ENCODE measurements around the gene ATP10D.

Gene ATP10D

DNA sequence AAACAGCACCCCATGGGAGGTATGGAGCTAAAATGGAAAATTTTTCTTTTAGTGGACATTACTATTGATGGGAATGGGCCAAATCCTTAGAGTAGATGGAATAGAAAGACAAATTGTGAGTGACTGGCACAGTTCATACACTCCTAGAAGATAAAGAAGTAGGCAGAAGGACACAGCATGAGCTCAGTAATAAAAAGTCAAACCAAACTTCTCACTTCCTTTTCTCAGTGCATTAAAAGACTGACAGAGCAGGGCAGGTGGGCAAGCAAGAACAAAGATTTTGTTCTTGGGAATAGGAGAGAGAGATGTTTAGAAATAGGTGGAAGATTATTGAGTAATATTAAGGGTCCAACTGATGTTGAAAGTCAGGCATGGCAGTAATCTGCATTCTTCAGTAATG is 132.5 kb downstream of the ATP10D start:
- Histone ChIP-seq H4K91ac (ENCODE audit: low read depth, low read length, poor library complexity) (no peak overlapping the region), H4K8ac (ENCODE audit: low read depth, low read length) (no peak overlapping the region), H3K9me3 (replicated peaks in 1 of 2; ENCODE audit: control insufficient read depth in 2 of 2, insufficient read depth in 1 of 2, low read depth in 1 of 2, low read length in 2 of 2) (no peaks in the 10 kb centered on the region), H2BK15ac (ENCODE audit: low read length) (no peak overlapping the region), H3K79me1 (ENCODE audit: low read depth, low read length) (no peaks in the 10 kb centered on the region), H3K36me3 (replicated peaks in 1 of 2; ENCODE audit: control insufficient read depth in 2 of 2, insufficient read depth in 2 of 2, low read length in 2 of 2) (no peaks in the 10 kb centered on the region), H3K9ac (ENCODE audit: low read depth, low read length, poor library complexity) (no peak overlapping the region), H2BK12ac (ENCODE audit: low read length) (no peak overlapping the region), H3K4me3 (ENCODE audit: low read length in 2 of 2) (no peak overlapping the region), H3K23ac (ENCODE audit: low read depth, low read length, poor library complexity) (no peak overlapping the region), H3K4me2 (ENCODE audit: insufficient read depth, low read length, poor library complexity, severe bottlenecking) (no peak overlapping the region), H3K14ac (ENCODE audit: low read length) (no peak overlapping the region), H3K18ac (ENCODE audit: low read length) (no peak overlapping the region), H3K4ac (ENCODE audit: low read length) (no peak overlapping the region), H2AK5ac (ENCODE audit: low read depth, low read length) (no peak overlapping the region), H2AFZ (ENCODE audit: low read length) (no peak overlapping the region), H2BK5ac (ENCODE audit: low read length) (no peak overlapping the region), H3K27ac (replicated peaks; ENCODE audit: low read length) (no peak overlapping the region), H3K27me3 (ENCODE audit: control insufficient read depth in 3 of 3, insufficient read depth in 3 of 3, low read depth in 1 of 3, low read length in 3 of 3) (no peaks in the 10 kb centered on the region), H2BK120ac (ENCODE audit: low read depth, low read length) (no peak overlapping the region), H3K4me1 (ENCODE audit: control insufficient read depth in 2 of 2, insufficient read depth in 1 of 2, low read depth in 1 of 2, low read length in 2 of 2) (no peaks in the 10 kb centered on the region)
- no peak for DNase-seq (ENCODE audit: low spot score)

DNA sequence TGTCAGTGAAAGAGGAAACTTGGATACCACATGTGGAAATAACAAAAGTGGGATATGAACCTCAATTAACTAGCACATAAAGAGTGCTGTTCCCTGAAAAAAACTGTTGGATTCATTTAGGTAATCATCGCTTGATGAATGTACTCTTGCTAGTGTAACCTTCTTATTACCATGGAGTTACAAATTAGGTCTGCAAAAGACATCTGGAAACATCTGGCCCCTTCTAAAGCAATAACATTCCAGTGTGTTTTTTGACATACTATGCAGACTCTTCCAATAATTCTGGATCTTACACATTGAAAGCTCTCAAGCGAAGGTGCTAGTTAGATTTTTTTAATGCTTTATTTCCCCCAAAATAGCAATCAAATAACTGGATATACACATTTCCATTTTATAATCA is 134.6 kb downstream of the ATP10D start:
- no CpG with 5 or more reads among the region's 2 CpGs for WGBS, 2 donors (ENCODE audit: extremely low coverage in 2 of 2, insufficient read length in 2 of 2, insufficient replicate concordance in 1 of 2)
- H3K4me1 ChIP-seq (ENCODE audit: control insufficient read depth in 2 of 2, insufficient read depth in 1 of 2, low read depth in 1 of 2, low read length in 2 of 2): no peaks in the 10 kb centered on the region

GRCh38 chr4:47621181-47621580 is 136.1 kb downstream of the ATP10D start:
- H3K4me3 ChIP-seq (ENCODE audit: low read length in 2 of 2): no peak overlapping the region
- no peak overlapping the region for H2BK120ac ChIP-seq (ENCODE audit: low read depth, low read length)
- no peaks in the 10 kb centered on the region for H3K9me3 ChIP-seq (replicated peaks in 1 of 2; ENCODE audit: control insufficient read depth in 2 of 2, insufficient read depth in 1 of 2, low read depth in 1 of 2, low read length in 2 of 2)
- WGBS, 2 donors (ENCODE audit: extremely low coverage in 2 of 2, insufficient read length in 2 of 2, insufficient replicate concordance in 1 of 2): no CpG with 5 or more reads among the region's 1 CpG
- H2BK15ac ChIP-seq (ENCODE audit: low read length): no peak overlapping the region
- no peaks in the 10 kb centered on the region for H3K36me3 ChIP-seq (replicated peaks in 1 of 2; ENCODE audit: control insufficient read depth in 2 of 2, insufficient read depth in 2 of 2, low read length in 2 of 2)
- no peak for DNase-seq (ENCODE audit: low spot score)
- H2BK12ac ChIP-seq (ENCODE audit: low read length): no peak overlapping the region
- no peak overlapping the region for H3K4ac ChIP-seq (ENCODE audit: low read length)
- no peak overlapping the region for H3K14ac ChIP-seq (ENCODE audit: low read length)
- no peak overlapping the region for H3K23ac ChIP-seq (ENCODE audit: low read depth, low read length, poor library complexity)
- no peak overlapping the region for H3K27ac ChIP-seq (replicated peaks; ENCODE audit: low read length)
- no peak overlapping the region for H4K91ac ChIP-seq (ENCODE audit: low read depth, low read length, poor library complexity)
- H3K27me3 ChIP-seq (ENCODE audit: control insufficient read depth in 3 of 3, insufficient read depth in 3 of 3, low read depth in 1 of 3, low read length in 3 of 3): no peaks in the 10 kb centered on the region
- H2BK5ac ChIP-seq (ENCODE audit: low read length): no peak overlapping the region
- no peak overlapping the region for H4K8ac ChIP-seq (ENCODE audit: low read depth, low read length)
- no peak overlapping the region for H2AFZ ChIP-seq (ENCODE audit: low read length)
- no peak overlapping the region for H3K4me2 ChIP-seq (ENCODE audit: insufficient read depth, low read length, poor library complexity, severe bottlenecking)
- H3K18ac ChIP-seq (ENCODE audit: low read length): no peak overlapping the region
- no peak overlapping the region for H3K9ac ChIP-seq (ENCODE audit: low read depth, low read length, poor library complexity)
- H3K4me1 ChIP-seq (ENCODE audit: control insufficient read depth in 2 of 2, insufficient read depth in 1 of 2, low read depth in 1 of 2, low read length in 2 of 2): no peaks in the 10 kb centered on the region
- H2AK5ac ChIP-seq (ENCODE audit: low read depth, low read length): no peak overlapping the region
- H3K79me1 ChIP-seq (ENCODE audit: low read depth, low read length): no peaks in the 10 kb centered on the region

More for the DNA sequence above, 134.6 kb downstream of the ATP10D start:
- Histone ChIP-seq H2BK15ac (ENCODE audit: low read length) (no peak overlapping the region), H2AK5ac (ENCODE audit: low read depth, low read length) (no peak overlapping the region), H2BK12ac (ENCODE audit: low read length) (no peak overlapping the region), H3K79me1 (ENCODE audit: low read depth, low read length) (no peaks in the 10 kb centered on the region), H3K14ac (ENCODE audit: low read length) (no peak overlapping the region), H2BK120ac (ENCODE audit: low read depth, low read length) (no peak overlapping the region), H3K9me3 (replicated peaks in 1 of 2; ENCODE audit: control insufficient read depth in 2 of 2, insufficient read depth in 1 of 2, low read depth in 1 of 2, low read length in 2 of 2) (no peaks in the 10 kb centered on the region), H3K4me3 (ENCODE audit: low read length in 2 of 2) (no peak overlapping the region), H3K27me3 (ENCODE audit: control insufficient read depth in 3 of 3, insufficient read depth in 3 of 3, low read depth in 1 of 3, low read length in 3 of 3) (no peaks in the 10 kb centered on the region), H4K91ac (ENCODE audit: low read depth, low read length, poor library complexity) (no peak overlapping the region), H2AFZ (ENCODE audit: low read length) (no peak overlapping the region), H3K23ac (ENCODE audit: low read depth, low read length, poor library complexity) (no peak overlapping the region), H3K9ac (ENCODE audit: low read depth, low read length, poor library complexity) (no peak overlapping the region), H3K36me3 (replicated peaks in 1 of 2; ENCODE audit: control insufficient read depth in 2 of 2, insufficient read depth in 2 of 2, low read length in 2 of 2) (no peaks in the 10 kb centered on the region), H3K4ac (ENCODE audit: low read length) (no peak overlapping the region), H2BK5ac (ENCODE audit: low read length) (no peak overlapping the region), H3K27ac (replicated peaks; ENCODE audit: low read length) (no peak overlapping the region), H4K8ac (ENCODE audit: low read depth, low read length) (no peak overlapping the region), H3K18ac (ENCODE audit: low read length) (no peak overlapping the region), H3K4me2 (ENCODE audit: insufficient read depth, low read length, poor library complexity, severe bottlenecking) (no peak overlapping the region)
- DNase-seq (ENCODE audit: low spot score): no peak

DNA sequence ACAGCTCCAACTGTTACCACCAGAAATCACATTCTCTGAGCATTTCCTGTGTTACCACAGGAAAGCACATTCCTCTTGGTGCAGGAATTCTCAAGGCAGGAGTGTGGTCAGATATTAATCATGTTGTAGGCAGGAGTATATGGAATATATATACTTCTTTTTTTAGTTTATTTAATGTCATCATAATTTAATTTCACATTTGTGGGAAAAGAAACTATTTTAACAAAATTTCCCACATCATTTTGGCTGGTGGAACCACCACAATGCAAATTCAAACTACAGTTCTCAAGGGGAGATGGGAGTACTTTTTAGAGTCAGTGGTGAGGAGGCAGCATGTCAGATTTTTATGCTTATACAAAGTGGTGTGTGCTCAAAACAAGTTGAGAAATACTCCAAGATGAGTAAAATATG is 139.0 kb downstream of the ATP10D start:
- H2AK5ac ChIP-seq (ENCODE audit: low read depth, low read length): no peak overlapping the region
- no peak overlapping the region for H3K4ac ChIP-seq (ENCODE audit: low read length)
- H3K27me3 ChIP-seq (ENCODE audit: control insufficient read depth in 3 of 3, insufficient read depth in 3 of 3, low read depth in 1 of 3, low read length in 3 of 3): no peaks in the 10 kb centered on the region
- no peak overlapping the region for H2BK5ac ChIP-seq (ENCODE audit: low read length)
- H3K9me3 ChIP-seq (replicated peaks in 1 of 2; ENCODE audit: control insufficient read depth in 2 of 2, insufficient read depth in 1 of 2, low read depth in 1 of 2, low read length in 2 of 2): no peaks in the 10 kb centered on the region
- H4K8ac ChIP-seq (ENCODE audit: low read depth, low read length): no peak overlapping the region
- no peak overlapping the region for H3K23ac ChIP-seq (ENCODE audit: low read depth, low read length, poor library complexity)
- H3K4me1 ChIP-seq (ENCODE audit: control insufficient read depth in 2 of 2, insufficient read depth in 1 of 2, low read depth in 1 of 2, low read length in 2 of 2): no peaks in the 10 kb centered on the region
- no peak overlapping the region for H2BK120ac ChIP-seq (ENCODE audit: low read depth, low read length)
- H3K4me2 ChIP-seq (ENCODE audit: insufficient read depth, low read length, poor library complexity, severe bottlenecking): no peak overlapping the region
- H3K14ac ChIP-seq (ENCODE audit: low read length): no peak overlapping the region
- no peak overlapping the region for H3K4me3 ChIP-seq (ENCODE audit: low read length in 2 of 2)
- H4K91ac ChIP-seq (ENCODE audit: low read depth, low read length, poor library complexity): no peak overlapping the region
- no peak overlapping the region for H3K27ac ChIP-seq (replicated peaks; ENCODE audit: low read length)
- no peak overlapping the region for H3K18ac ChIP-seq (ENCODE audit: low read length)
- no peak overlapping the region for H2AFZ ChIP-seq (ENCODE audit: low read length)
- no peak overlapping the region for H3K9ac ChIP-seq (ENCODE audit: low read depth, low read length, poor library complexity)
- H3K79me1 ChIP-seq (ENCODE audit: low read depth, low read length): no peaks in the 10 kb centered on the region
- DNase-seq (ENCODE audit: low spot score): no peak
- H3K36me3 ChIP-seq (replicated peaks in 1 of 2; ENCODE audit: control insufficient read depth in 2 of 2, insufficient read depth in 2 of 2, low read length in 2 of 2): no peaks in the 10 kb centered on the region
- no peak overlapping the region for H2BK12ac ChIP-seq (ENCODE audit: low read length)
- H2BK15ac ChIP-seq (ENCODE audit: low read length): no peak overlapping the region

All from neuronal stem cell (in vitro differentiated cells).